ENCODE measurements around the gene PPDPF. TPM values are rescaled to one million over a fixed set of nuclear protein-coding genes. Genes with fewer than 3 reads are reported as not detected.

The PPDPF gene
- polyA plus RNA-seq, 2 of the 4 experiments (the other 2 are of a cell fraction): 7.7 to 217 TPM

- FAIRE-seq: no peak
- 69% methylated on average over 20 of the region's 30 CpGs for WGBS (ENCODE audit: missing lambda C conversion rate)
These were observed 13.4 kb upstream of the PPDPF start for GRCh38 chr20:63507083-63507743.

GRCh38 chr20:63508072-63508768 lies 12.3 kb upstream of the PPDPF start:
- 84% methylated on average over 33 of the region's 33 CpGs for WGBS (ENCODE audit: missing lambda C conversion rate)
- TF ChIP-seq USF2 (IDR thresholded peaks at IDR 0.05) (no peak), RNF2 (IDR thresholded peaks at IDR 0.05; ENCODE audit: borderline replicate concordance, low read depth) (no peak), JUNB (IDR thresholded peaks at IDR 0.05) (no peak), GATA3 (IDR thresholded peaks at IDR 0.05; ENCODE audit: borderline replicate concordance) (no peak), JUN (IDR thresholded peaks at IDR 0.05) (no peak)
- TF ChIP-seq, protein P1, sequence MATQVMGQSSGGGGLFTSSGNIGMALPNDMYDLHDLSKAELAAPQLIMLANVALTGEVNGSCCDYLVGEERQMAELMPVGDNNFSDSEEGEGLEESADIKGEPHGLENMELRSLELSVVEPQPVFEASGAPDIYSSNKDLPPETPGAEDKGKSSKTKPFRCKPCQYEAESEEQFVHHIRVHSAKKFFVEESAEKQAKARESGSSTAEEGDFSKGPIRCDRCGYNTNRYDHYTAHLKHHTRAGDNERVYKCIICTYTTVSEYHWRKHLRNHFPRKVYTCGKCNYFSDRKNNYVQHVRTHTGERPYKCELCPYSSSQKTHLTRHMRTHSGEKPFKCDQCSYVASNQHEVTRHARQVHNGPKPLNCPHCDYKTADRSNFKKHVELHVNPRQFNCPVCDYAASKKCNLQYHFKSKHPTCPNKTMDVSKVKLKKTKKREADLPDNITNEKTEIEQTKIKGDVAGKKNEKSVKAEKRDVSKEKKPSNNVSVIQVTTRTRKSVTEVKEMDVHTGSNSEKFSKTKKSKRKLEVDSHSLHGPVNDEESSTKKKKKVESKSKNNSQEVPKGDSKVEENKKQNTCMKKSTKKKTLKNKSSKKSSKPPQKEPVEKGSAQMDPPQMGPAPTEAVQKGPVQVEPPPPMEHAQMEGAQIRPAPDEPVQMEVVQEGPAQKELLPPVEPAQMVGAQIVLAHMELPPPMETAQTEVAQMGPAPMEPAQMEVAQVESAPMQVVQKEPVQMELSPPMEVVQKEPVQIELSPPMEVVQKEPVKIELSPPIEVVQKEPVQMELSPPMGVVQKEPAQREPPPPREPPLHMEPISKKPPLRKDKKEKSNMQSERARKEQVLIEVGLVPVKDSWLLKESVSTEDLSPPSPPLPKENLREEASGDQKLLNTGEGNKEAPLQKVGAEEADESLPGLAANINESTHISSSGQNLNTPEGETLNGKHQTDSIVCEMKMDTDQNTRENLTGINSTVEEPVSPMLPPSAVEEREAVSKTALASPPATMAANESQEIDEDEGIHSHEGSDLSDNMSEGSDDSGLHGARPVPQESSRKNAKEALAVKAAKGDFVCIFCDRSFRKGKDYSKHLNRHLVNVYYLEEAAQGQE (IDR thresholded peaks at IDR 0.05): no peak
- DNase-seq (ENCODE audit: low read depth in 1 of 2, low spot score in 1 of 2): no peak
- ATAC-seq: no peak
- H3K27ac ChIP-seq: no peak overlapping the region
- H3K4me3 ChIP-seq: no peak overlapping the region
- FAIRE-seq: no peak
- no peaks in the 10 kb centered on the region for H3K4me1 ChIP-seq
- peaks cover 19% of the 10 kb centered on the region for H3K9me3 ChIP-seq
- no peak overlapping the region for H3K4me2 ChIP-seq
- ChIA-PET CTCF (interaction anchor here (0.7 to 3.2 kb wide), 5 partner anchors 10 to 30 kb away, joined by 3 to 20 read pairs (median 4); partner anchors contain the start of gene PTK6), POLR2A (interaction anchor here (0.6 to 0.9 kb wide), 2 partner anchors 9 to 12 kb away, joined by 3 read pairs; partner anchors contain the start of gene PPDPF)

More at GRCh38 chr20:63507083-63507743, 13.4 kb upstream of the PPDPF start:
- no peak overlapping the region for H3K27ac ChIP-seq
- TF ChIP-seq RARB (CRISPR knock-in tag; IDR thresholded peaks at IDR 0.05) (no peak), RCOR1 (IDR thresholded peaks at IDR 0.05; ENCODE audit: low read depth, low read length) (no peak), CHD4 (IDR thresholded peaks at IDR 0.05; ENCODE audit: borderline replicate concordance) (no peak), HDAC2 (IDR thresholded peaks at IDR 0.05) (no peak), NFE2L2 (conservative IDR thresholded peaks at IDR 0.05; ENCODE audit: low read length) (no peak), ZFP36 (IDR thresholded peaks at IDR 0.05; ENCODE audit: borderline replicate concordance, partially characterized antibody) (no peak), RNF2 (IDR thresholded peaks at IDR 0.05; ENCODE audit: borderline replicate concordance, low read depth) (no peak), GATA3 (IDR thresholded peaks at IDR 0.05; ENCODE audit: borderline replicate concordance) (no peak)
- TF ChIP-seq, protein P2, sequence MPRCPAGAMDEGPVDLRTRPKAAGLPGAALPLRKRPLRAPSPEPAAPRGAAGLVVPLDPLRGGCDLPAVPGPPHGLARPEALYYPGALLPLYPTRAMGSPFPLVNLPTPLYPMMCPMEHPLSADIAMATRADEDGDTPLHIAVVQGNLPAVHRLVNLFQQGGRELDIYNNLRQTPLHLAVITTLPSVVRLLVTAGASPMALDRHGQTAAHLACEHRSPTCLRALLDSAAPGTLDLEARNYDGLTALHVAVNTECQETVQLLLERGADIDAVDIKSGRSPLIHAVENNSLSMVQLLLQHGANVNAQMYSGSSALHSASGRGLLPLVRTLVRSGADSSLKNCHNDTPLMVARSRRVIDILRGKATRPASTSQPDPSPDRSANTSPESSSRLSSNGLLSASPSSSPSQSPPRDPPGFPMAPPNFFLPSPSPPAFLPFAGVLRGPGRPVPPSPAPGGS (IDR thresholded peaks at IDR 0.05): no peak
- DNase-seq (ENCODE audit: low read depth in 1 of 2, low spot score in 1 of 2): no peak
- H3K4me1 ChIP-seq: no peaks in the 10 kb centered on the region
- no peak overlapping the region for H3K4me3 ChIP-seq
- no peak overlapping the region for H3K4me2 ChIP-seq
- no peak for ATAC-seq
- CTCF ChIA-PET: interaction anchor here (0.9 to 3.2 kb wide), 4 partner anchors 11 to 31 kb away, joined by 3 to 20 read pairs (median 12); partner anchors contain the start of gene PTK6
- H3K9me3 ChIP-seq: peaks cover 17% of the 10 kb centered on the region
- POLR2A ChIA-PET: interaction anchor here (0.6 kb wide), 1 partner anchor 13 kb away, joined by 3 read pairs; no protein-coding TSS in a partner anchor

- no peaks in the 10 kb centered on the region for H3K4me1 ChIP-seq
- H3K4me3 ChIP-seq: no peak overlapping the region
- DNase-seq (ENCODE audit: low read depth in 1 of 2, low spot score in 1 of 2): no peak
- FAIRE-seq: no peak
- ChIA-PET POLR2A (no interaction called here), CTCF (interaction anchor here (0.7 to 3.2 kb wide), 4 partner anchors 9 to 29 kb away, joined by 3 to 20 read pairs (median 6); no protein-coding TSS in a partner anchor)
- WGBS (ENCODE audit: missing lambda C conversion rate): 63% methylated on average over 9 of the region's 9 CpGs
- no peak for TF ChIP-seq SREBF2 (IDR thresholded peaks at IDR 0.05)
- no peak for TF ChIP-seq EP300 (IDR thresholded peaks at IDR 0.05)
- no peak overlapping the region for H3K27ac ChIP-seq
- H3K4me2 ChIP-seq: no peak overlapping the region
- ATAC-seq: no peak
- peaks cover 20% of the 10 kb centered on the region for H3K9me3 ChIP-seq
These were observed 11.4 kb upstream of the PPDPF start for GRCh38 chr20:63509088-63509564.

Data from A549 (cell line).